GM19025 (cell line): ENCODE results near the gene NUDT4.
A peak's percentile ranks its signal among the peaks of the same experiment; 100 is the strongest.
"Not testable (repeated sequence)": the region's sequence is repeated elsewhere in the genome, so short reads cannot be mapped to it uniquely, and the experiment has no call there.

Source experiments
- ATAC-seq: cut with Tn5 transposase; IDR thresholded peaks from one replicate; pipeline ENCODE4 v1.9.1; 2021; ENCODE audit warnings: mild to moderate bottlenecking, low read depth, moderate library complexity; ENCODE audit not compliant: unreplicated experiment

The NUDT4 gene

GRCh38 chr12:93365616-93366405 lies 11.9 kb upstream of the NUDT4 start:
- no peak for ATAC-seq

GRCh38 chr12:93366422-93366821 lies 11.3 kb upstream of the NUDT4 start:
- no peak for ATAC-seq

- no peak for ATAC-seq
Measured at GRCh38 chr12:93368766-93369165, 9.0 kb upstream of the NUDT4 start.

GRCh38 chr12:93369505-93369904 lies 8.2 kb upstream of the NUDT4 start:
- no peak for ATAC-seq

- no peak for ATAC-seq
Measured at GRCh38 chr12:93370947-93371346, 6.8 kb upstream of the NUDT4 start.

GRCh38 chr12:93373961-93374656 lies 3.6 kb upstream of the NUDT4 start:
- no peak for ATAC-seq

- no peak for ATAC-seq
Measured at GRCh38 chr12:93375906-93376305, 1.8 kb upstream of the NUDT4 start.

GRCh38 chr12:93376436-93377251 lies 1.1 kb upstream of the NUDT4 start:
- no peak for ATAC-seq

- ATAC-seq: peak; percentile 35
Measured at GRCh38 chr12:93378196-93378997, 672 bp downstream of the NUDT4 start.

GRCh38 chr12:93378998-93379325 lies 1.2 kb downstream of the NUDT4 start:
- no peak for ATAC-seq

- no peak for ATAC-seq
Measured at GRCh38 chr12:93379326-93379980, 1.7 kb downstream of the NUDT4 start.

GRCh38 chr12:93379981-93380361 lies 2.2 kb downstream of the NUDT4 start:
- ATAC-seq: no peak

- ATAC-seq: no peak
Measured at GRCh38 chr12:93380480-93381121, 2.9 kb downstream of the NUDT4 start.

- ATAC-seq: no peak
Measured at GRCh38 chr12:93381161-93381975, 3.6 kb downstream of the NUDT4 start.

GRCh38 chr12:93381976-93382437 lies 4.3 kb downstream of the NUDT4 start:
- not testable (repeated sequence) for ATAC-seq

GRCh38 chr12:93387780-93388179 lies 10.1 kb downstream of the NUDT4 start:
- no peak for ATAC-seq

- no peak for ATAC-seq
Measured at GRCh38 chr12:93390031-93390430, 12.3 kb downstream of the NUDT4 start.

- no peak for ATAC-seq
Measured at GRCh38 chr12:93390549-93391297, 13.0 kb downstream of the NUDT4 start.
